Skeletal muscle cell (primary cell): Measurements from ENCODE around the gene SEMA5A.
A peak's percentile ranks its signal among the peaks of the same experiment; 100 is the strongest.

ENCODE experiments used
- DNase-seq: peaks from one replicate; pipeline ENCODE4 v3.0.0-alpha.2; 2010; ENCODE audit warnings: low read depth
- H3K4me3 ChIP-seq: 2 replicates; pipeline ENCODE4 v1.5.1; 2011; ENCODE audit warnings: low read depth, mild to moderate bottlenecking, control low read depth, low read length, moderate library complexity

The SEMA5A gene

DNA sequence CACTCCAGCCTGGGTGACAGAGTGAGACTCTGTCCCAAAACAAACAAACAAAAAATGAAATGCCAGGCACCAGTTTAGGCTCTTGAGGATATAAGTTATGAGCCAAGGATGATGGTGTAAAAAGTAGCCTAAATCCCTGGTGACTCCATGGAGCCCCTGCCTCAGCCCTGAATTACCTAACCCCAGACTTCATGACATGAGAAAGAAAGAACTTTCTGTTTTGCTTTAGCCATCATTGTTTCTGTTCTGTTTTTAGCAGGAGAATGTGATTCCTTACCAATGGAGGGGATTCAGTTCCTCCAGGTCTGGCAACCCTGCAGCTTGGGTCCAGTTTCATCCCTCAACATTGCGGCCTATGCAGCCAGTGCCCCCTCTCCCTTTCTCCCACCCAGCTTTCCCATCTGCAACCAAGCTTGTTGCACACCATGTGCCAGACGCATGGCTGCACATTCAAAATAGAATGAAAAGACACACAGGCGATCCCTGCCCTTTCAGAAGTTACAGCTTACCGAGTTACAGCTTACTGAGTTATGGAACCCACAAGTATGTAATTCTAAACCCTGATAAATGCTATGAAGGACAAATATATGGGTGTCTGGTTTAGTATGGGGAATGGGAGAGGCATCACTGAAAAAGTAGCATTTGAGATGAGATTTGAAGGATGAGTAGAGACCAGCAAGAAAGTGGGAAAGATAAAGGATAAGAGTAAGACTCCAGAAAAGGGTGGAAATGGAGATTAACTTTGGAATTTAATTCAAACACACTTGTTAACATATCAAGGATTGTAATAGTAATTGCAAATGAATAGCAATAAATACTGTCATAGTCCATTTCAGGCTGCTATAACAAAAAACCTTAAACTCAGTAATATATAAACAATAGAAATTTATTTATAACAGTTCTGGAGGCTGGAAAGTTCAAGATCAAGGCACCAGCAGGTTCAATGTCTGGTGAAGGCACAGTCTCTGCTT is 6.0 kb upstream of the SEMA5A start:
- DNase-seq: no peak
- no peak overlapping the region for H3K4me3 ChIP-seq

DNA sequence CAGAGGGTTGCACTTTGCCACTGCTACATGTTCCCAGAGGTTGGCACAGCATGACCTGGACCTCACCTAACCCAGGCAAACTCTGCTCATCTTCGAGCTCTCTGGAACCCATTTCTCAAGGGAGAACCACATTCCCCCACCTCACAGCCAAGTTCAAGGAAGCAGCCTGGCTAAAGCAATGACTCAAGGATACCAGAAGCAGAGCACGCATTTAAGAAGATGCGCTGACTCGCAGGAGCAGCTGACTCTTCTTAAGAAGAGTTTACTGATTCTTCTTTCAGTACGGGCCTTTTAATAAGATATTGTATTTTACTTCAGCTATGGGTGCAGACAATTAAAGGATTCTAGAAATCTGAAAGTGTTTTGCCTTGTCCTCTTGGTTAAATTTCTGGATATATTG is 4.1 kb upstream of the SEMA5A start:
- no peak for DNase-seq
- H3K4me3 ChIP-seq: no peak overlapping the region

DNA sequence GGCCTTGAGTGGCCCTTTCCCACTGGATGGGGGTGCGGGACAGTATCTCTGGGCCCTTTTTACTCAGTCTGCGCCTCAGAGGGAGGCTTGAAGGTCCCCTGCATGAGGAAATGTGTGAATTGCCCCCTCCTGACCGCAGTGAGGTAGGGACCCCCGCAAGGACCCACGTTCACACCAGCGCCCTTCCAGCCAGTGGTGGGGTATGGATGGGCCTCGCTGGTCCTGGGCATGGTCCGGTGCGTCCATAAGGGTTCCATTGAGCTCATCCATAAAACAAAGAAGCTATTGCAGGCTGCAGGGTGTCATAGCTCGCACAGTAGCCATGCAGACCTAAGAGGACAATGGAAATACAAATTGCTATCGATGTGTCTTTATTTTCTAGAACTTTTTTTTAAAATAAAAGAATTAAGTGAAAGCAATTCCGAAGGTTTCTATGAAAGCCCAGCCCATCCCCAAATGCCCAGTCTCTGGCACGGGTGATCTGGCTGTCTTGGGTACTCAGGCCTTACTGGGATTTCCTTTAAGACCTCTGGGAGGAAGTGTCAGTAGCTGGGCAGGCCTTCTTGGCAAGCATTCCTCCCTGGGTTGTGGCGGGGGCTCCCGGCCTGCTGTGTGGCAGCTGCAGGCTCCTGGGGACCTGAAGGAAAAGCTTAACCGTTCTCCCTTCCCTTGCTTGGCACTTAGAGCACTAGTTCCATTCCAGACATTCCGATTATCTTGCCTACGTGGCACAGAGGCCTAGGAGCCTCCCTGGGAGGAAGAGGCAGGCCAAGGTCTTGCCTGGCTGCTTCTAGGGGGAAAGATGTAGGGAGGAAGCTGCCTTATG is 1.5 kb upstream of the SEMA5A start:
- peak overlapping the region; percentile 78 for H3K4me3 ChIP-seq
- no peak for DNase-seq

DNA sequence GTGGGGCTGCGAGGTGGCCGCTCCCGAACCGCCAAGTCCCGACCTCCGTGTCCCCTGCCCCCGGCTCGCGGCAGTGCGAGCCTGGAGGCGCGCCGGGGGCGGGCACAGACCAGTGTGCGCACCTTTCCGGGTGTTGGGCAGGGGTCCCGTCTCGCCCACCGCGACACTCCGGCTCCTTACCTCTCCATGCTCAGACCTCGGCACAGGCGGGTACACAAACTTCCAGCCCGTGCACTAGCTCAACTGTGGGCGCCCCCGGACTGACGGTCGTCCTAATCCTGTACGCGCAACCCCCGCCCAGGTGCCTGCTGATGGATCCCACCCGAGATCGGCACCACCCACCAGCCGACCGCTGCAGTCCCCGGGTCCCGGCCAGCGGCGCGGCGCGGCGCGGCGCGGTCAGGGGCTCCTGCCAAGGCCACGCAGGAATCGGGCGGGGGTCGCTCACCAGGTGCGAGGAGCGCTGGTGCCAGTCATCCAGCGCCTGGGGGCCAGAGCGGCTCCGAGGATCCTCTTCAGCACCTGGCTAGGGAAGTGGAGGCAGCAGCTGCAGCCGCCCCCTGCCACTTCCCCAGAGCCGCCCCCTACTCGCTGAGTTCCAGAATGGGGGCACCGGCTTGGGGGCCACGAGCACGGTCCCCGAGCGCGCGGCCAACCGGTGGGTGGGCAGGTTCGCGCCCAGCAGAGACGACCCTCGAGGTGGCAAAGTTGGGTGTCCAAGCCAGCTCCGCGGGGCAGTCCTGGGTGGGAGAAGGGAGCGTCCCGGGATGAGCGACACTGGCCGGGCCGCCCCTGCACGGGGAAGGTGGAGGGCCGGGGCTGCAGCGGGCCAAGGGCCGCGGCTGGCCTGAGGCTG is 511 bp downstream of the SEMA5A start:
- DNase-seq: no peak
- H3K4me3 ChIP-seq: peak overlapping the region; percentile 78

DNA sequence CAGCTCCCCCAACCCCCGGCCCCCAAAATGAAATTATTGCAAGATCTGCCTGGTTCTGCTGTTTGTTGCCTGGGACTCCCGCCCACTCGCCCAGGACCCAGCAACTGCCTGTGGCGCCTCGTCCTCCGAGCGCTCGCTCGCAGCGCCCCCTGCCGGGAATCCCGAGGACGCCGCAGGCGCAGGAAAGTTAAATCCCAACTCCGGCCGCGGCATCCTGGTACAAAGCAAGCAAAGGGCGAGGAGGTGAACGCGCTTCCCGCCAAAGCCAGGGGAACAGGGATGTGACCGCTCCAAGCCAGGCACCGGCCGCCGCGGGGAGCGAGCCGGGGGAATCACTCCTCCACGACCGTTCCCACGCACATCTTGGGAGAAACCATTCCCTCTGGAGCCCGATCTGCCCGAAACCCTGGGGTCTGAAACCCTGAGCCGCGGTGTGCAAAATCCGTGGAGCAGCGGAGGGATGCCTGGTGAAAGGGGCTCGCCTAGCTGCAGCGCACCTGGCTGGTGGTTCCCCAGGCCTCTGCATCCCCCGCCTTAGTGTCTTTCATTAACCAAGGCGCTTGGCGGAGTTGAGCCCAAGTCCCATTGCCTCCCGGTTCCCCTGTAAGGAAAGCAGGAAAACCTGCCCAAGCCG is 1.3 kb downstream of the SEMA5A start:
- no peak for DNase-seq
- H3K4me3 ChIP-seq: peak overlapping the region; percentile 78

DNA sequence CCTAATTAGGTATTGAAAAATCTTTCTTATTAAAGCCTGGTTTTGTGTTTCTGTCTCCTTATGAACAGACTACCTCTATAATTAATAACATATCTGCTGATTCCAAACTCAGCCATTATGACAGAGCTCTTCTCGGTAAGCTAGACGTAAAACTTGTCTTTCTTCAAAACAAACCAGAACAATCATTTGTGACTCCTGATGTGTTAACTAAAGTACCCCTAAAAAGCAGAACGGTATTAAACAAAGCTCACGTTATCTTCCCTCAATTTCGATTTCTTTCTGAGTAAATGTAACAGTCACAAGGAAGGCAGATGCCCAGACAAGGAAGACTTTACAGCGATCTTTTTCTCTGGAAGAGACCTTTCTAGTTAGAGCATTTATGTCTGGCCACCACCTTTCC is 1.8 kb downstream of the SEMA5A start:
- DNase-seq: no peak
- H3K4me3 ChIP-seq: peak overlapping the region; percentile 78

GRCh38 chr5:9543311-9543920 is 2.5 kb downstream of the SEMA5A start:
- peak overlapping the region; percentile 2 for H3K4me3 ChIP-seq
- DNase-seq: no peak

GRCh38 chr5:9540791-9541190 is 5.1 kb downstream of the SEMA5A start:
- no peak for DNase-seq

GRCh38 chr5:9538504-9538903 is 7.4 kb downstream of the SEMA5A start:
- H3K4me3 ChIP-seq: no peak overlapping the region
- DNase-seq: no peak

More at GRCh38 chr5:9540791-9541190, 5.1 kb downstream of the SEMA5A start:
- no peak overlapping the region for H3K4me3 ChIP-seq

GRCh38 chr5:9537223-9538141 is 8.4 kb downstream of the SEMA5A start:
- no peak for DNase-seq
- no peak overlapping the region for H3K4me3 ChIP-seq

DNA sequence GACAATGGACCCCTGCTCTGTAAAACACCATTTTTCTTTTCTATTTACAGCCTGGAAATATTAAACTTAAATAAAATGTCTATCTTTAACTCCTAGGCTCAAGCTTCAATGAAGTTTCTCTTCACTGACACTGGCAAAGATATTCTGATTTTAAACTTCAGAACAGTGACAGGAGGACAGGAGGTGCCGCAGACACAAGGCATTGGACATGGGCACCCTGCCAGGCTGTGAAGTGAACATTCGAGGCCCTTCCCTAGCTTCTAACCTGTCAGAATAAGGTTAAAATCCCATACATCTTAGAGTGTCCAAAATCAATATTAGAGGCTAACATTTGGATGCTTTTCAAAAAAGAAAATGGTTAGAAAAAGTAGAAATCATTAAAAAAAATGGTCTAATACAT is 9.2 kb downstream of the SEMA5A start:
- no peak overlapping the region for H3K4me3 ChIP-seq
- DNase-seq: no peak

GRCh38 chr5:9534881-9535517 is 10.9 kb downstream of the SEMA5A start:
- no peak for DNase-seq

DNA sequence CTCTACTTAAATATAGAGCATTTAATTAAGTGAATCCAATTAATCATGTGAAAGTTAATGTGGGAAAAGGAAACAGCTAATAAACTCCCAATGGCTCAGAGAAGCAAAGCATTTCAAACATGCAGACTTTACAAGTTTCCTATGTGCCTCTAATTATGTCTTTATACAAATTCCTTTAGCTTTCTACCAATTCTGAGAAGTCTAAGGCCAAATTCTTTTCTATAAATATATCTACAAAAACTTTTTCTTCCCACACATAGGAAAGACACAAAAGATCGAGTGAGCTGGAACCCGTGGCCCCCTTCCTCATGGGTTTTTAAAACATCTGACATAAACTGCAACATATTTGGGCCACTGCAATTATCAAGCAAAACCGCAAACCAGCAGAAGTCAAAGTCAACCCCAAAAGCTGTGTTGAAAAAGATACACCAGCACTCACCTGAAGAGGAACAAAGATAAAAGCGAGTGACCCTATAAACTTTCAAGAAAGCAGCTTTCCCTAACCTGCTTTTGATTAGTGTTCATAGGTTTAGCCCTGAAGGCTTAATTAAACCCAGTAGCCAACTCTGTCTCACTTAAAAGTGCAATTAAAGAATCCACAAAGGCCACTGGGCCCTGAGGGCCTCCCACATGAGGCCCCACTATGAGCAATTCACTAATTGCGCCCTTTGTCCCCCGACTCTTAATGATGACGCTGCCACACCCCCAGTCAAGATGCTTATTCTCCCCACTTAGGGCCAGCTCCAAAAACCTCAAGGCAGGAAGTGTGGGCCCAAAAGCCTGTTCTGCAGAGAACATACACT is 12.1 kb downstream of the SEMA5A start:
- H3K4me3 ChIP-seq: no peak overlapping the region
- no peak for DNase-seq

More at GRCh38 chr5:9534881-9535517, 10.9 kb downstream of the SEMA5A start:
- no peak overlapping the region for H3K4me3 ChIP-seq

- no peak for DNase-seq
- H3K4me3 ChIP-seq: no peak overlapping the region
These were observed 12.8 kb downstream of the SEMA5A start for GRCh38 chr5:9533096-9533495.

- no peak for DNase-seq
- no peak overlapping the region for H3K4me3 ChIP-seq
These were observed 16.4 kb downstream of the SEMA5A start for GRCh38 chr5:9529513-9529912.

- no peak for DNase-seq
- H3K4me3 ChIP-seq: no peak overlapping the region
These were observed 16.8 kb downstream of the SEMA5A start for GRCh38 chr5:9529041-9529480.
